Adrenal gland (tissue), 5 donors: ENCODE measurements around the gene CA10.

Experiments
- POLR2A ChIP-seq, 2 donors: fragments of 450-650 bp; IDR thresholded peaks; one replicate each; pipeline ENCODE4 v1.6.1; 2017; ENCODE audit warnings: antibody characterized with exemption in 2 of 2, mild to moderate bottlenecking in 2 of 2, moderate library complexity in 1 of 2
- TF ChIP-seq, protein P1 (sequence below), 6 experiments: fragments of 450-650 bp in 4 of 6; fragments of 200-600 bp in 2 of 6; sonication (generic) in 1 of 6; IDR thresholded peaks; 1 replicate in 5 of 6; 2 replicates in 1 of 6; pipeline versions ENCODE4 v1.5.1 to v1.8.0; 2016 to 2021; ENCODE audit warnings: antibody characterized with exemption in 6 of 6, mild to moderate bottlenecking in 2 of 6, moderate library complexity in 1 of 6
- donor health status: DM: no; HTN: no; CAD: no.

DNA sequence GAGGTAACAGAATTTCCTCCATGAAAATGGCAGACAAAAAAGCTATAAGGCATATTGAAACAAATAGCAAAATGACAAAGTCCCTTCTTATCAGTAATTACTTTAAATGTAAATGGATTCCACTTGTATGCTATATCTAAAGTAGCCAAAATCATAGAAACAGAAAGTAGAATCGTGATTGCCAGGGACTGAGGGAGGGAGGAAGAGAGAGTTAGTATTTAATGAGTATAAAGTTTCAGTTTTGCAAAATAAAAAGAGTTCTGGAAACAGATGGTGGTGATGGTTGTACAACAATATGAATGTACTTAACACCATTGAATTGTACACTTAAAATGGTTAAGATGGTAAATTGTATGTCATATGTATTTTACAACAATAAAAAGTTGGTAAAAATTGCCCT lies 407.4 kb downstream of the CA10 start:
- no peak for TF ChIP-seq POLR2A (IDR thresholded peaks at IDR 0.05)
- TF ChIP-seq, protein P1, sequence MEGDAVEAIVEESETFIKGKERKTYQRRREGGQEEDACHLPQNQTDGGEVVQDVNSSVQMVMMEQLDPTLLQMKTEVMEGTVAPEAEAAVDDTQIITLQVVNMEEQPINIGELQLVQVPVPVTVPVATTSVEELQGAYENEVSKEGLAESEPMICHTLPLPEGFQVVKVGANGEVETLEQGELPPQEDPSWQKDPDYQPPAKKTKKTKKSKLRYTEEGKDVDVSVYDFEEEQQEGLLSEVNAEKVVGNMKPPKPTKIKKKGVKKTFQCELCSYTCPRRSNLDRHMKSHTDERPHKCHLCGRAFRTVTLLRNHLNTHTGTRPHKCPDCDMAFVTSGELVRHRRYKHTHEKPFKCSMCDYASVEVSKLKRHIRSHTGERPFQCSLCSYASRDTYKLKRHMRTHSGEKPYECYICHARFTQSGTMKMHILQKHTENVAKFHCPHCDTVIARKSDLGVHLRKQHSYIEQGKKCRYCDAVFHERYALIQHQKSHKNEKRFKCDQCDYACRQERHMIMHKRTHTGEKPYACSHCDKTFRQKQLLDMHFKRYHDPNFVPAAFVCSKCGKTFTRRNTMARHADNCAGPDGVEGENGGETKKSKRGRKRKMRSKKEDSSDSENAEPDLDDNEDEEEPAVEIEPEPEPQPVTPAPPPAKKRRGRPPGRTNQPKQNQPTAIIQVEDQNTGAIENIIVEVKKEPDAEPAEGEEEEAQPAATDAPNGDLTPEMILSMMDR (IDR thresholded peaks at IDR 0.05) = no peak
